ENCODE measurements around the gene KCNG1. TPM values are rescaled to one million over a fixed set of nuclear protein-coding genes. Genes with fewer than 3 reads are reported as not detected.

KCNG1 gene
- total RNA-seq, 4 donors from 2014 or later, result 0.54 to 2.4 (median 1.6) TPM; not detected in 1

GRCh38 chr20:50967586-50967985, 55.3 kb downstream of the KCNG1 start:
- no peak for DNase-seq (ENCODE audit: low spot score in 2 of 2)
- H3K4me3 ChIP-seq (ENCODE audit: low read depth, poor library complexity, severe bottlenecking), result no peak overlapping the region
- 47 to 50% methylated on average over 7 of the region's 7 CpGs for WGBS, 2 donors
- TF ChIP-seq CTCF (IDR thresholded peaks at IDR 0.05) (no peak), POLR2A (IDR thresholded peaks at IDR 0.05) (no peak)
- intact Hi-C loops (cut with DNase I; ENCODE audit: low total_unique reads), result no loop called here

GRCh38 chr20:50959543-50960126, 63.3 kb downstream of the KCNG1 start:
- DNase-seq (ENCODE audit: low spot score in 2 of 2), result no peak
- intact Hi-C loops (cut with DNase I; ENCODE audit: low total_unique reads), result no loop called here
- peak overlapping the region; percentile 95 for H3K4me3 ChIP-seq (ENCODE audit: low read depth, poor library complexity, severe bottlenecking)
- TF ChIP-seq CTCF (IDR thresholded peaks at IDR 0.05), result no peak
- no peak for TF ChIP-seq POLR2A (IDR thresholded peaks at IDR 0.05)
- WGBS, 2 donors, result 57 to 62% methylated on average over 25 of the region's 25 CpGs

GRCh38 chr20:50958615-50959542, 64.0 kb downstream of the KCNG1 start, which contains the start of gene MOCS3:
TSS of gene MOCS3 (plus strand) at chr20:50958818. CDS start at chr20:50958843, 25 bp downstream.
- peak within 1 kb of the TSS; percentile 95 for H3K4me3 ChIP-seq (ENCODE audit: low read depth, poor library complexity, severe bottlenecking)
- TF ChIP-seq CTCF (IDR thresholded peaks at IDR 0.05) (no peak), POLR2A (IDR thresholded peaks at IDR 0.05) (no peak)
- intact Hi-C loops (cut with DNase I; ENCODE audit: low total_unique reads), result no loop called here
- WGBS, 2 donors, result 2 to 3% methylated on average over 37 to 44 of the region's 67 CpGs
- peak; percentile 84 to 96 for DNase-seq (ENCODE audit: low spot score in 2 of 2)

GRCh38 chr20:50957798-50958614, 64.9 kb downstream of the KCNG1 start, which contains the start of gene DPM1:
TSS of gene DPM1 (minus strand) at chr20:50958532. CDS start at chr20:50958523, 9 bp downstream.
- peak; percentile 89 to 98 for DNase-seq (ENCODE audit: low spot score in 2 of 2)
- peak within 1 kb of the TSS; percentile 95 for H3K4me3 ChIP-seq (ENCODE audit: low read depth, poor library complexity, severe bottlenecking)
- intact Hi-C loops (cut with DNase I; ENCODE audit: low total_unique reads), result no loop called here
- peak in 1 of 2 donors; percentile 53 for TF ChIP-seq POLR2A (IDR thresholded peaks at IDR 0.05)
- no peak for TF ChIP-seq CTCF (IDR thresholded peaks at IDR 0.05)
- WGBS, 2 donors, result 0 to 1% methylated on average over 51 of the region's 52 CpGs

GRCh38 chr20:50957276-50957675, 65.6 kb downstream of the KCNG1 start:
- H3K4me3 ChIP-seq (ENCODE audit: low read depth, poor library complexity, severe bottlenecking), result peak overlapping the region; percentile 95
- intact Hi-C loops (cut with DNase I; ENCODE audit: low total_unique reads), result no loop called here
- DNase-seq (ENCODE audit: low spot score in 2 of 2), result no peak
- 9 to 13% methylated on average over 7 of the region's 7 CpGs for WGBS, 2 donors
- TF ChIP-seq POLR2A (IDR thresholded peaks at IDR 0.05) (no peak), CTCF (IDR thresholded peaks at IDR 0.05) (no peak)

Measured in lower leg skin (tissue), 4 donors.